ENCODE measurements around the gene ALPG.
"Not testable (repeated sequence)": the region's sequence is repeated elsewhere in the genome, so short reads cannot be mapped to it uniquely, and the experiment has no call there.

Gene ALPG

DNA sequence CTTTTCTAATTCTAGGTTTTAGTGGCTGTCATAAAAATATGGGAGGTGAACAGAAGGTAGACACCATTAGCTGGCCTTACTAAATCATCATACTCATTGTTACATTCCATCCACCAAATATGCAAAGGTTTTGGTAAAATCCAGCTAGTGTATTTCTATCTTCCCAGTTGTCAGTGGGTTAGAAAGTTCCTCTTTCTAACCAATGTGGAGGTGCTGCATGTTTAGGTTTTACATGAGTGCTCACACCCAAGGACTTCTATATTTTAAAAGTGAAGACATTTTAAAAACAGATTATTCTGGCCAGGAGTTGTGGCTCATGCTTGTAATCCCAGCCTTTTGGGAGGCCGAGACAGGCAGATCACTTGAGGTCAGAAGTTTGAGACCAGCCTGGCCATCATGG lies 22.2 kb upstream of the ALPG start:
- Histone ChIP-seq H3K4me2 (ENCODE audit: low read length) (no peak overlapping the region), H3F3A (ENCODE audit: insufficient read depth, low read length) (no peaks in the 10 kb centered on the region), H3K4me1 (ENCODE audit: insufficient read depth, low read length, severe bottlenecking) (no peaks in the 10 kb centered on the region), H3K27ac (ENCODE audit: low read depth, low read length, poor library complexity, severe bottlenecking) (no peak overlapping the region), H3K9me2 (ENCODE audit: low read depth, low read length) (no peaks in the 10 kb centered on the region), H2AFZ (ENCODE audit: low read length) (no peak overlapping the region), H3K9me3 (ENCODE audit: low read length) (no peaks in the 10 kb centered on the region), H4K20me1 (ENCODE audit: insufficient read depth, low read length) (no peaks in the 10 kb centered on the region), H3K27me3 (ENCODE audit: insufficient read depth, low read length) (0 out of 2 replicates have a peak, but pooled peaks cover 9% of the 10 kb centered on the region), H3K4me3 (ENCODE audit: low read depth, low read length, poor library complexity, severe bottlenecking) (no peak overlapping the region), H3K9ac (ENCODE audit: low read length) (no peak overlapping the region), H3K79me2 (ENCODE audit: insufficient read depth, low read length) (no peaks in the 10 kb centered on the region), H3K36me3 (ENCODE audit: insufficient read depth, low read length) (no peaks in the 10 kb centered on the region)
- TF ChIP-seq, protein P1, sequence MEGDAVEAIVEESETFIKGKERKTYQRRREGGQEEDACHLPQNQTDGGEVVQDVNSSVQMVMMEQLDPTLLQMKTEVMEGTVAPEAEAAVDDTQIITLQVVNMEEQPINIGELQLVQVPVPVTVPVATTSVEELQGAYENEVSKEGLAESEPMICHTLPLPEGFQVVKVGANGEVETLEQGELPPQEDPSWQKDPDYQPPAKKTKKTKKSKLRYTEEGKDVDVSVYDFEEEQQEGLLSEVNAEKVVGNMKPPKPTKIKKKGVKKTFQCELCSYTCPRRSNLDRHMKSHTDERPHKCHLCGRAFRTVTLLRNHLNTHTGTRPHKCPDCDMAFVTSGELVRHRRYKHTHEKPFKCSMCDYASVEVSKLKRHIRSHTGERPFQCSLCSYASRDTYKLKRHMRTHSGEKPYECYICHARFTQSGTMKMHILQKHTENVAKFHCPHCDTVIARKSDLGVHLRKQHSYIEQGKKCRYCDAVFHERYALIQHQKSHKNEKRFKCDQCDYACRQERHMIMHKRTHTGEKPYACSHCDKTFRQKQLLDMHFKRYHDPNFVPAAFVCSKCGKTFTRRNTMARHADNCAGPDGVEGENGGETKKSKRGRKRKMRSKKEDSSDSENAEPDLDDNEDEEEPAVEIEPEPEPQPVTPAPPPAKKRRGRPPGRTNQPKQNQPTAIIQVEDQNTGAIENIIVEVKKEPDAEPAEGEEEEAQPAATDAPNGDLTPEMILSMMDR (IDR thresholded peaks at IDR 0.05; ENCODE audit: low read length) = no peak
- no peak for TF ChIP-seq EZH2 (IDR thresholded peaks at IDR 0.05; ENCODE audit: borderline replicate concordance, low read length)

DNA sequence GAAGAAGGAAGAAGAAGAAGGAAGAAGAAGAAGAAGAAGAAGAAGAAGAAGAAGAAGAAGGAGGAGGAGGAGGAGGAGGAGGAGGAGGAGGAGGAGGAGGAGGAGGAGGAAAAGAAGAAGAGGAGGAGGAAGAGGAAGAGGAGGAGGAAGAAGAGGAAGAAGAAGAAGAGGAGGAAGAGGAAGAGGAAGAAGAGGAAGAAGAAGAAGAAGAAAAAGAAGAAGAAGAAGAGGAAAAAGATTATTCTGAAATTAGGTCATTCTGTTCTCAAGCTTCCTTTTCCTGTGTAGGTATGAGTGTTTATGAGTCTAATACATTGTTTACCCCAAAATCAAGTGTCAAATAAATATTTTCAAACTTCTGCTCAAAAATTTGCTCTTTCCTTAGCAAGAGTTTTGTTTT lies 21.6 kb upstream of the ALPG start:
- H3K9me3 ChIP-seq (ENCODE audit: low read length); H3K79me2 ChIP-seq (ENCODE audit: insufficient read depth, low read length); H4K20me1 ChIP-seq (ENCODE audit: insufficient read depth, low read length); H3K27ac ChIP-seq (ENCODE audit: low read depth, low read length, poor library complexity, severe bottlenecking); H3K4me1 ChIP-seq (ENCODE audit: insufficient read depth, low read length, severe bottlenecking); H3K9ac ChIP-seq (ENCODE audit: low read length); H3K9me2 ChIP-seq (ENCODE audit: low read depth, low read length); H3F3A ChIP-seq (ENCODE audit: insufficient read depth, low read length); H3K36me3 ChIP-seq (ENCODE audit: insufficient read depth, low read length); H3K4me3 ChIP-seq (ENCODE audit: low read depth, low read length, poor library complexity, severe bottlenecking); H3K4me2 ChIP-seq (ENCODE audit: low read length); H2AFZ ChIP-seq (ENCODE audit: low read length): not testable (repeated sequence)
- H3K27me3 ChIP-seq (ENCODE audit: insufficient read depth, low read length) = 0 out of 2 replicates have a peak, but pooled peaks cover 11% of the 10 kb centered on the region

DNA sequence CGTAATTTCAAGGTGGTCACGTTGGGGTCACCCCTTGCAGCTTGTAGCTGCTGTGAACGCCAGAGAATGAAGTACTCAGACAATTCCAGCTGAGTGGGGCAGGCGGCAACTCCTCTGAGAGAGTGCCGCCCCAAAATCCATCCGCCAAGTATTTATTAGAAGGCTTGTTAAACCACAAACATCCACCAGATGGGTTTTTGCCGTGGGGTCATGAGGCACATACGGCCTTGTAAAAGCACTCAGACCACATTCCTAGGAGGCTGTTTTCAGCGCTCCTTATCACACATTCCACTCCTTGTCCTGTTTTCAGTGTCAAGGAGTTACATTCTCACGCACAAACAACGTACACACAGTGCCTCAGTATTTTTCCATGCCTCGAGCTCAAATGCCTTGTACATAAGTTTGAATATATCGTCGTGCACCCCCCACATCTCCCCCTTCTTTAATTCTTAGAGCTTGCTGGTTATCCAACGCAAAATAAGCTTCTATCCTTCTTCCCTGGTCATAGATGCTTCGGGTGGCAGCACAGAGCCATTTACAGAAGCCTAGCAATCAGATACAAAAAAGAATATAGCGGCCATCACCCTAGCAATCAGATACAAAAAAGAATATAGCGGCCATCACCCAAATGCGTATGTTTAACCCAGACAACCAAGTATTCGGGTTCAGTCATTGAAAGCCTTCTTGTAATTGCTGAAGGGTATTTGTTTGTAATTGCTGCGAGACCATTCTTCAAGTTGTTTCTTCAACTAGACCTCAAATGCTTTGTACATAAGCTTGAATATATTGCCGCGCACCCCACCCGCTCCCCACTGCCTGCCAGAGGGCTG lies 20.8 kb upstream of the ALPG start:
- H3F3A ChIP-seq (ENCODE audit: insufficient read depth, low read length) = no peaks in the 10 kb centered on the region
- H3K9me2 ChIP-seq (ENCODE audit: low read depth, low read length) = no peaks in the 10 kb centered on the region
- TF ChIP-seq, protein P1 (IDR thresholded peaks at IDR 0.05; ENCODE audit: low read length) = no peak
- no peak for TF ChIP-seq EZH2 (IDR thresholded peaks at IDR 0.05; ENCODE audit: borderline replicate concordance, low read length)
- H3K9me3 ChIP-seq (ENCODE audit: low read length) = no peaks in the 10 kb centered on the region
- no peaks in the 10 kb centered on the region for H3K4me1 ChIP-seq (ENCODE audit: insufficient read depth, low read length, severe bottlenecking)
- no peak overlapping the region for H2AFZ ChIP-seq (ENCODE audit: low read length)
- H4K20me1 ChIP-seq (ENCODE audit: insufficient read depth, low read length) = no peaks in the 10 kb centered on the region
- H3K27me3 ChIP-seq (ENCODE audit: insufficient read depth, low read length) = 0 out of 2 replicates have a peak, but pooled peaks cover 11% of the 10 kb centered on the region
- no peaks in the 10 kb centered on the region for H3K79me2 ChIP-seq (ENCODE audit: insufficient read depth, low read length)
- no peak overlapping the region for H3K4me3 ChIP-seq (ENCODE audit: low read depth, low read length, poor library complexity, severe bottlenecking)
- H3K27ac ChIP-seq (ENCODE audit: low read depth, low read length, poor library complexity, severe bottlenecking) = no peak overlapping the region
- H3K4me2 ChIP-seq (ENCODE audit: low read length) = no peak overlapping the region
- no peaks in the 10 kb centered on the region for H3K36me3 ChIP-seq (ENCODE audit: insufficient read depth, low read length)
- no peak overlapping the region for H3K9ac ChIP-seq (ENCODE audit: low read length)

DNA sequence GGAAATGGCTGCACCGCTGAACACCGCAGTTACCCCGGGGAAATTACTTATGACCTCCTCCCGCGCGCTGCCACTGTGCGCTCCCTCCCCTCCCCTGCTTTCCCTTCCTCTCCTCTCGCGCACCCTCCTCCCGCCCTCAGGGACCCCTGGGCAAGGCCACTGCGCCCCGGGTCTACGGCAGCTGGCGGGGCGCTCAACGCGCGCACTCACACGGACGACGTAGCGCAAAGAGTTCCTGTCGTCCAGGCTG lies 20.2 kb upstream of the ALPG start:
- no peaks in the 10 kb centered on the region for H3K79me2 ChIP-seq (ENCODE audit: insufficient read depth, low read length)
- no peaks in the 10 kb centered on the region for H4K20me1 ChIP-seq (ENCODE audit: insufficient read depth, low read length)
- H3K4me1 ChIP-seq (ENCODE audit: insufficient read depth, low read length, severe bottlenecking) = no peaks in the 10 kb centered on the region
- 0 out of 2 replicates have a peak, but pooled peaks cover 11% of the 10 kb centered on the region for H3K27me3 ChIP-seq (ENCODE audit: insufficient read depth, low read length)
- no peaks in the 10 kb centered on the region for H3K9me2 ChIP-seq (ENCODE audit: low read depth, low read length)
- H3K4me3 ChIP-seq (ENCODE audit: low read depth, low read length, poor library complexity, severe bottlenecking) = no peak overlapping the region
- H3K36me3 ChIP-seq (ENCODE audit: insufficient read depth, low read length) = no peaks in the 10 kb centered on the region
- no peak overlapping the region for H3K9ac ChIP-seq (ENCODE audit: low read length)
- no peak overlapping the region for H3K4me2 ChIP-seq (ENCODE audit: low read length)
- TF ChIP-seq EZH2 (IDR thresholded peaks at IDR 0.05; ENCODE audit: borderline replicate concordance, low read length) = no peak
- TF ChIP-seq, protein P1 (IDR thresholded peaks at IDR 0.05; ENCODE audit: low read length) = no peak
- H2AFZ ChIP-seq (ENCODE audit: low read length) = no peak overlapping the region
- no peak overlapping the region for H3K27ac ChIP-seq (ENCODE audit: low read depth, low read length, poor library complexity, severe bottlenecking)
- H3F3A ChIP-seq (ENCODE audit: insufficient read depth, low read length) = no peaks in the 10 kb centered on the region
- no peaks in the 10 kb centered on the region for H3K9me3 ChIP-seq (ENCODE audit: low read length)
